HCT116 (cell line): ENCODE data around the gene FRAT2. TPM values are rescaled to one million over a fixed set of nuclear protein-coding genes. Genes with fewer than 3 reads are reported as not detected.

Source experiments
- ATAC-seq: fragments of 200-7000 bp; cut with Tn5 transposase; 2 replicates; pipeline ENCODE4 v1.9.1; 2020; ENCODE audit warnings: mild to moderate bottlenecking, moderate library complexity
- BruUV-seq: library from RNA; stranded (reverse); fragments of 400-500 nt; replicated peaks from 2 replicates; lab custom pipeline; 2021; lab: Mats Ljungman, UMichigan
- CTCF ChIA-PET: fragments of 300-600 bp; sonication (Branson Sonifier 250); formaldehyde crosslinking; loops from one replicate; lab custom pipeline; 2021; ENCODE audit warnings: antibody characterized with exemption; lab: Charles Lee
- POLR2A ChIA-PET: fragments of 300-600, 350-600 bp; sonication (Branson Sonifier 250); formaldehyde crosslinking; loops from one replicate; lab custom pipeline; 2021; ENCODE audit warnings: antibody characterized with exemption; lab: Charles Lee
- RAD21 ChIA-PET, 2 experiments: fragments of 300-600 bp; sonication (Branson Sonifier 250); formaldehyde crosslinking; loops; one replicate each; lab custom pipeline; 2023; ENCODE audit warnings: low total read pairs in 2 of 2; ENCODE audit not compliant: uncharacterized antibody in 2 of 2, unreplicated experiment in 2 of 2, low non-redundant PET in 1 of 2; lab: Charles Lee
- DNase-seq: peaks from one replicate; pipeline ENCODE4 v3.0.0-alpha.2; 2010; ENCODE audit warnings: low read depth, low spot score
- H2AFZ ChIP-seq: fragments of 200-600 bp; shearing (Covaris generic), sonication (generic); 2 replicates; pipeline ENCODE4 v1.6.1; 2017; ENCODE audit warnings: low read depth, mixed run types, mixed read lengths, antibody characterized with exemption, low read length; ENCODE audit not compliant: poor library complexity, severe bottlenecking
- H3K27ac ChIP-seq: 2 replicates; pipeline ENCODE4 v1.5.1; 2012; ENCODE audit warnings: low read depth, low read length
- H3K27me3 ChIP-seq: fragments of 200-600 bp; sonication (generic); 2 replicates; pipeline ENCODE4 v1.6.1; 2016; ENCODE audit warnings: mixed run types, low read length, mixed read lengths; ENCODE audit not compliant: insufficient read depth
- H3K36me3 ChIP-seq, 2 experiments: fragments of 200-500 bp in 1 of 2; fragments of 200-600 bp in 1 of 2; sonication (Bioruptor generic) in 1 of 2; sonication (generic) in 1 of 2; 2 replicates each; pipeline versions ENCODE4 v1.5.1 to v1.6.1; 2014 to 2016; ENCODE audit warnings: low read length in 2 of 2, inconsistent platforms in 1 of 2, mixed read lengths in 1 of 2, mixed run types in 1 of 2; ENCODE audit not compliant: insufficient read depth in 2 of 2, control insufficient read depth in 1 of 2
- H3K4me1 ChIP-seq, 2 experiments: fragments of 200-600 bp in 1 of 2; sonication (generic) in 1 of 2; 2 replicates each; pipeline versions ENCODE4 v1.5.1 to v1.6.1; 2012 to 2017; ENCODE audit warnings: low read length in 2 of 2, inconsistent platforms in 1 of 2, mild to moderate bottlenecking in 1 of 2, mixed read lengths in 1 of 2, mixed run types in 1 of 2, moderate library complexity in 1 of 2; ENCODE audit not compliant: insufficient read depth in 2 of 2, control insufficient read depth in 1 of 2
- H3K4me2 ChIP-seq: fragments of 200-600 bp; sonication (generic); 2 replicates; pipeline ENCODE4 v1.6.1; 2017; ENCODE audit warnings: mixed run types, low read length, mixed read lengths
- H3K4me3 ChIP-seq, 2 experiments: fragments of 200-600 bp in 1 of 2; sonication (generic) in 1 of 2; replicated peaks in 1 of 2; 2 replicates each; pipeline ENCODE4 v1.5.1; 2011 to 2016; ENCODE audit warnings: low read length in 2 of 2, control low read depth in 1 of 2, low read depth in 1 of 2, mild to moderate bottlenecking in 1 of 2, mixed read lengths in 1 of 2, mixed run types in 1 of 2
- H3K79me2 ChIP-seq: fragments of 200-600 bp; sonication (generic); 2 replicates; pipeline ENCODE4 v1.6.1; 2017; ENCODE audit warnings: mild to moderate bottlenecking, mixed run types, low read length, moderate library complexity, mixed read lengths; ENCODE audit not compliant: insufficient read depth
- H3K9ac ChIP-seq: fragments of 200-600 bp; sonication (generic); 2 replicates; pipeline ENCODE4 v1.6.1; 2016; ENCODE audit warnings: low read length, mixed read lengths
- H3K9me2 ChIP-seq: fragments of 200-600 bp; sonication (generic), shearing (Covaris generic); 2 replicates; pipeline ENCODE4 v1.6.1; 2017; ENCODE audit warnings: mixed run types, mild to moderate bottlenecking, moderate library complexity; ENCODE audit not compliant: insufficient read depth
- H3K9me3 ChIP-seq, 2 experiments: fragments of 200-500 bp in 1 of 2; fragments of 200-600 bp in 1 of 2; sonication (Bioruptor generic) in 1 of 2; sonication (generic) in 1 of 2; 2 replicates each; pipeline ENCODE4 v1.6.1; 2014 to 2017; ENCODE audit warnings: low read length in 2 of 2, mixed read lengths in 2 of 2, inconsistent platforms in 1 of 2, low read depth in 1 of 2, mild to moderate bottlenecking in 1 of 2, mixed run types in 1 of 2, moderate library complexity in 1 of 2; ENCODE audit not compliant: control insufficient read depth in 1 of 2, insufficient read depth in 1 of 2
- H4K20me1 ChIP-seq: fragments of 200-600 bp; sonication (generic), shearing (Covaris generic); 2 replicates; pipeline ENCODE4 v1.6.1; 2017; ENCODE audit warnings: mixed run types, mild to moderate bottlenecking, moderate library complexity; ENCODE audit not compliant: insufficient read depth
- CTCF ChIP-seq, 3 experiments: fragments of 200-600 bp in 1 of 3; sonication (generic) in 1 of 3; IDR thresholded peaks in 2 of 3; conservative IDR thresholded peaks in 1 of 3; 2 replicates each; pipeline ENCODE4 v1.5.1; 2012 to 2017; ENCODE audit warnings: low read depth in 2 of 3, low read length in 2 of 3, antibody characterized with exemption in 1 of 3, borderline replicate concordance in 1 of 3, control low read depth in 1 of 3, mild to moderate bottlenecking in 1 of 3, mixed read lengths in 1 of 3, mixed run types in 1 of 3, moderate library complexity in 1 of 3; ENCODE audit not compliant: insufficient read depth in 1 of 3
- EGR1 ChIP-seq: IDR thresholded peaks from 2 replicates; pipeline ENCODE4 v1.6.1; 2012; ENCODE audit warnings: low read depth
- ELF1 ChIP-seq: IDR thresholded peaks from 2 replicates; pipeline ENCODE4 v1.6.1; 2012; ENCODE audit warnings: low read depth, borderline replicate concordance
- EZH2 ChIP-seq: fragments of 200-600 bp; sonication (generic); IDR thresholded peaks from 2 replicates; pipeline ENCODE4 v1.6.1; 2017; ENCODE audit warnings: antibody characterized with exemption, mixed run types
- EZH2phosphoT487 ChIP-seq: fragments of 200-600 bp; IDR thresholded peaks from 2 replicates; pipeline ENCODE4 v1.6.1; 2018; ENCODE audit warnings: antibody characterized with exemption, borderline replicate concordance
- FOSL1 ChIP-seq: IDR thresholded peaks from 2 replicates; pipeline ENCODE4 v1.6.1; 2012; ENCODE audit warnings: low read depth
- JUND ChIP-seq: IDR thresholded peaks from 2 replicates; pipeline ENCODE4 v1.6.1; 2012
- MAX ChIP-seq: IDR thresholded peaks from 2 replicates; pipeline ENCODE4 v1.6.1; 2012
- POLR2A ChIP-seq: IDR thresholded peaks from 2 replicates; pipeline ENCODE4 v1.7.0; 2011; ENCODE audit warnings: borderline replicate concordance; ENCODE audit not compliant: insufficient read depth, insufficient read length; ENCODE audit errors: extremely low read depth
- POLR2AphosphoS5 ChIP-seq: IDR thresholded peaks from 2 replicates; pipeline ENCODE4 v1.6.1; 2011; ENCODE audit warnings: mild to moderate bottlenecking, low read depth, low read length, moderate library complexity
- SP1 ChIP-seq: IDR thresholded peaks from 2 replicates; pipeline ENCODE4 v1.6.1; 2012; ENCODE audit warnings: low read depth
- TCF7L2 ChIP-seq: IDR thresholded peaks from 2 replicates; pipeline ENCODE4 v1.7.0; 2011; ENCODE audit warnings: borderline replicate concordance, inconsistent platforms; ENCODE audit not compliant: insufficient read depth, insufficient read length; ENCODE audit errors: extremely low read depth
- YY1 ChIP-seq: IDR thresholded peaks from 2 replicates; pipeline ENCODE4 v1.6.1; 2011; ENCODE audit warnings: low read length, low read depth, moderate library complexity, mild to moderate bottlenecking; ENCODE audit not compliant: insufficient replicate concordance; ENCODE audit errors: extremely low read depth
- intact Hi-C: fragments of 100-400 bp; cut with micrococcal nuclease; formaldehyde crosslinking; loops from 2 replicates; pipeline ENCODE4 v1.10.0; 2022
- total RNA-seq: library from RNA; stranded (reverse); gene quantifications from one replicate; pipeline ENCODE4 v1.2.1, GENCODE V29; 2021; ENCODE audit not compliant: unreplicated experiment

Gene FRAT2
- total RNA-seq, 1 experiment from 2014 or later, result 10.7 TPM

- no TSS peak for BruUV-seq
- RAD21 ChIA-PET, result no interaction called here
- POLR2A ChIA-PET, result no interaction called here
- TF ChIP-seq SP1, result no peak
- no peak for TF ChIP-seq EZH2
- TF ChIP-seq CTCF (IDR thresholded peaks at IDR 0.05 in 2 of 3, conservative IDR thresholded peaks at IDR 0.05 in 1 of 3; ENCODE audit: borderline replicate concordance in 1 of 3, insufficient read depth in 1 of 3, low read depth in 2 of 3, low read length in 2 of 3), result no peak
- TF ChIP-seq YY1, result no peak
- TF ChIP-seq TCF7L2, result no peak
- TF ChIP-seq JUND, result no peak
- TF ChIP-seq MAX, result no peak
- no peak for TF ChIP-seq ELF1
- TF ChIP-seq POLR2A, result no peak
- no peak for TF ChIP-seq FOSL1
- no peak for TF ChIP-seq POLR2AphosphoS5
- TF ChIP-seq EGR1, result no peak
- TF ChIP-seq EZH2phosphoT487, result no peak
- TF ChIP-seq, all 23 proteins: peak for 0
- Histone ChIP-seq H3K9me2 (no peaks in the 10 kb centered on the region), H3K4me3 (no peak overlapping the region), H3K27me3 (no peaks in the 10 kb centered on the region), H3K9me3 (no peaks in the 10 kb centered on the region), H3K27ac (no peak overlapping the region), H2AFZ (no peak overlapping the region), H3K4me1 (peaks cover 0 to 8% of the 10 kb centered on the region in 2 experiments; a peak in 3 of 4 replicates), H4K20me1 (no peaks in the 10 kb centered on the region), H3K79me2 (no peaks in the 10 kb centered on the region), H3K36me3 (no peaks in the 10 kb centered on the region), H3K9ac (no peak overlapping the region), H3K4me2 (no peak overlapping the region)
- CTCF ChIA-PET, result no interaction called here
- DNase-seq (no peak), ATAC-seq (no peak)
- intact Hi-C loops, result no loop called here
These were observed 13.3 kb downstream of the FRAT2 start for GRCh38 chr10:97321032-97321803.
